HepG2 (cell line): ENCODE measurements around the gene CELF4.

Experiments used
- CBFB ChIP-seq: sonication (generic); formaldehyde crosslinking; IDR thresholded peaks from 2 replicates; pipeline ENCODE4 v1.4.0; 2020; ENCODE audit warnings: missing genetic modification reagents
- CCAR2 ChIP-seq: fragments of 200-400 bp; formaldehyde crosslinking; optimal IDR thresholded peaks from 2 replicates; pipeline ENCODE3; 2018; ENCODE audit warnings: low read depth, mild to moderate bottlenecking, low read length, moderate library complexity
- E2F1 ChIP-seq: sonication (generic); formaldehyde crosslinking; IDR thresholded peaks from 2 replicates; pipeline ENCODE4 v1.5.0; 2020; ENCODE audit warnings: missing genetic modification reagents
- FOXM1 ChIP-seq: sonication (generic); formaldehyde crosslinking; IDR thresholded peaks from 2 replicates; pipeline ENCODE4 v1.5.0; 2020; ENCODE audit warnings: missing genetic modification reagents
- MLX ChIP-seq: IDR thresholded peaks from 2 replicates; pipeline ENCODE4 v1.6.1; 2016
- NFRKB ChIP-seq: fragments of 450-650 bp; IDR thresholded peaks from 2 replicates; pipeline ENCODE4 v1.6.1; 2017
- POLR2A ChIP-seq, 2 experiments: IDR thresholded peaks; 2 replicates each; pipeline ENCODE4 v1.6.1; 2011; ENCODE audit warnings: low read depth in 2 of 2, low read length in 2 of 2, mild to moderate bottlenecking in 1 of 2, moderate library complexity in 1 of 2; ENCODE audit not compliant: insufficient read depth in 1 of 2
- RCOR2 ChIP-seq: IDR thresholded peaks from 2 replicates; pipeline ENCODE4 v1.6.1; 2016; ENCODE audit warnings: missing biosample characterization, missing genetic modification reagents
- RERE ChIP-seq: IDR thresholded peaks from 2 replicates; pipeline ENCODE4 v1.6.1; 2016; ENCODE audit warnings: low read depth, missing genetic modification reagents, missing compliant biosample characterization
- SRSF9 ChIP-seq: fragments of 200-400 bp; formaldehyde crosslinking; IDR thresholded peaks from 2 replicates; pipeline ENCODE4 v1.6.1; 2018; ENCODE audit warnings: borderline replicate concordance, mild to moderate bottlenecking, low read depth, low read length; ENCODE audit not compliant: insufficient read depth, poor library complexity, severe bottlenecking
- ZBTB2 ChIP-seq: sonication (generic); formaldehyde crosslinking; IDR thresholded peaks from 2 replicates; pipeline ENCODE4 v1.8.0; 2022; ENCODE audit warnings: low read depth, missing genetic modification reagents
- ZFP90 ChIP-seq: sonication (generic); formaldehyde crosslinking; IDR thresholded peaks from 2 replicates; pipeline ENCODE4 v1.8.0; 2022; ENCODE audit warnings: missing genetic modification reagents, mild to moderate bottlenecking, inconsistent platforms, borderline replicate concordance

GRCh38 chr18:37574113-37574512 lies 8.5 kb upstream of the CELF4 start:
- no peak for TF ChIP-seq MLX (CRISPR knock-in tag)
- TF ChIP-seq ZFP90, result no peak
- no peak for TF ChIP-seq RCOR2 (CRISPR knock-in tag)
- no peak for TF ChIP-seq CBFB (CRISPR knock-in tag)
- TF ChIP-seq POLR2A (IDR thresholded peaks at IDR 0.05; ENCODE audit: insufficient read depth in 1 of 2, low read depth in 2 of 2, low read length in 2 of 2), result no peak
- TF ChIP-seq CCAR2, result no peak
- no peak for TF ChIP-seq FOXM1
- TF ChIP-seq SRSF9, result no peak
- TF ChIP-seq E2F1, result no peak
- TF ChIP-seq ZBTB2 (CRISPR knock-in tag), result no peak
- no peak for TF ChIP-seq NFRKB
- TF ChIP-seq RERE (CRISPR knock-in tag), result no peak
